COLO668 (cell line): ENCODE data around the gene SPATA1.
"Not testable (repeated sequence)": the region's sequence is repeated elsewhere in the genome, so short reads cannot be mapped to it uniquely, and the experiment has no call there.

ENCODE experiments used
- DNase-seq: peaks from one replicate; lab custom pipeline; 2025; ENCODE audit not compliant: unreplicated experiment; lab: John Stamatoyannopoulos, UW

Gene SPATA1

DNA sequence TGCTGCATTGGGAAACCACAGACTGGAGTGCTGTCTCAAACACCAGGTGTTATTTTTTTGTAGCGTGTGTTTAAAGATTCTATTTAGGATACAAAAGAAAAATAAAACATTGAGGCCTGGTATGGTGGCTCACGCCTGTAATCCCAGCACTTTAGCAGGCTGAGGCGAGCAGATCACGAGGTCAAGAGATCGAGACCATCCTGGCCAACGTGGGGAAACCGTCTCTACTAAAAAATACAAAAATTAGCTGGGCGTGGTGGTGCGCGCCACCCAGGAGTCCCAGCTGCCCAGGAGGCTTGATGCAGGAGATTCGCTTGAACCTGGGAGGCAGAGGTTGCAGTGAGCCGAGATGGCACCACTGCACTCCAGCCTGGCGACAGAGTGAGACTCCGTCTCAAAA, 1.7 kb downstream of the SPATA1 start:
- DNase-seq: not testable (repeated sequence)

GRCh38 chr1:84508510-84508909, 2.3 kb downstream of the SPATA1 start:
- DNase-seq: no peak

DNA sequence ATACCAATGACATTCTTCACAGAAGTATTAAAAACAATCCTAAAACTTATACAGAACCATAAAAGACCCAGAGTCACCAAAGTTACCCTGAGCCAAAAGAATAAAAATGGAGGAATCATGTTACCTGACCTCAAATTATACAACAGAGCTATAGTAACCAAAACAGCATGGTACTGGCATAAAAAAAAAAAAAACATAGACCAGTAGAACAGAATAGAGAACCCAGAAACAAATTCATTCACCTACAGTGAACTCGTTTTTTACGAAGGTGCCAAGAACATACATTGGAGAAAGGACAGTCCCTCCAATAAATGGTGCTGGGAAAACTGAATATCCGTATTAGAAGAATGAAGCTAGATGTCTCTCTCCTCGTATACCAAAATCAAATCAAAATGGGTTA, 2.8 kb downstream of the SPATA1 start:
- no peak for DNase-seq

DNA sequence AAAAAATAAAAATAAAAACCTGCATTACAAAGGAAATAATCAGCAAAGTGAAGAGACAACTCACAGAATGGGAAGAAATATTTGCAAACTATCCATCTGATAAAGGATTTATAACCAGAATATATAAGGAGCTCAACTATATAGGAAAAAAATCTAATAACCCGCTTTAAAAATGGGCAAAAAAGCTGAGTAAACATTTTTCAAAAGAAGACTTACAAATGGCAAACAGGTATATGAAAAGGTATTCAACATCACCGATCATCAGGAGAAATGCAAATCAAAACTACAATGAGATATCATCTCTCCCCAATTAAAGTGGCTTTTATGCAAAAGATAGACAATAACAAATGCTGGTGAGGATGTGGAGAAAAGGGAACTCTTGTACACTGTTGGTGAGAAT, 4.0 kb downstream of the SPATA1 start:
- DNase-seq: no peak

DNA sequence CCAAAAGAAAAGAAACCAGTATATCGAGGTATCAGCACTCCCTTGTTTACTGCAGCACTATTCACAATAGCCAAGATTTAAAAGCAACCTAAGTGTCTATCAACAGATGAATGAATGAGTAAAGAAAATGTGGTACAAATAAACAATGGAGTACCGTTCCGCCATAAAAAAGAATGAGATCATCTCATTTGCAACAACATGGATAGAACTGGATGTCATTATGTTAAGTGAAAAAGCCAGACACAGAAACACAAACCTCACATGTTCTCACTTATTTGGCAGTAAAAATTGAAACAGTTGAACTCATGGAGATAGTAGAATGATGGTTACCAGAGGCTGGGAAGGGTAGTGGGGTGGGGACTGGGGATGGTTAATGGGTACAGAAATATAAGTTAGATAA, 4.5 kb downstream of the SPATA1 start:
- no peak for DNase-seq

- no peak for DNase-seq
Observed at GRCh38 chr1:84524590-84524989, 18.4 kb downstream of the SPATA1 start.

DNA sequence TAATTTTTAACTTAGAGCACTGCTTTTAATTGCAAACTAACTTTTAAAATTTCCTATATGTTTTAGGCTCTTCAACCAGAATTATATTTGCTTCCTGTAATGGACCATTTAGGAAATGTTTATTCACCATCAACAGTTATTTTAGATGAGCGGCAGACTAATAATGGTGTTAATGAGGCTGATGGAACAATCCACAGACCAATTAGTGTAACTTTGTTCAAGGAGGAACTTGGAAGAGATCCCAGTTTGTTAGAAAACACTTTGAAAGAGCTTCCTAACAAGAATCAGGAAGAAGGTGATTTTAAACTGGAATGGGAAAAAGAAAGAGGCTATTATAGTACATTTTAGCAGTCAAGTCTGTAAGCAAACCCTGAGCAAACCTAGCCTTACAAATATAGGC, 19.6 kb downstream of the SPATA1 start:
- no peak for DNase-seq

- no peak for DNase-seq
Observed at GRCh38 chr1:84538599-84538998, 32.4 kb downstream of the SPATA1 start.

- DNase-seq: no peak
Observed at GRCh38 chr1:84539972-84540371, 33.8 kb downstream of the SPATA1 start.

GRCh38 chr1:84540759-84541158, 34.6 kb downstream of the SPATA1 start:
- no peak for DNase-seq

- DNase-seq: no peak
Observed at GRCh38 chr1:84541679-84542078, 35.5 kb downstream of the SPATA1 start.

GRCh38 chr1:84550826-84551225, 44.6 kb downstream of the SPATA1 start:
- DNase-seq: no peak

GRCh38 chr1:84569216-84569615, 63.0 kb downstream of the SPATA1 start:
- DNase-seq: no peak

- no peak for DNase-seq
Observed at GRCh38 chr1:84570436-84571149, 64.4 kb downstream of the SPATA1 start.

DNA sequence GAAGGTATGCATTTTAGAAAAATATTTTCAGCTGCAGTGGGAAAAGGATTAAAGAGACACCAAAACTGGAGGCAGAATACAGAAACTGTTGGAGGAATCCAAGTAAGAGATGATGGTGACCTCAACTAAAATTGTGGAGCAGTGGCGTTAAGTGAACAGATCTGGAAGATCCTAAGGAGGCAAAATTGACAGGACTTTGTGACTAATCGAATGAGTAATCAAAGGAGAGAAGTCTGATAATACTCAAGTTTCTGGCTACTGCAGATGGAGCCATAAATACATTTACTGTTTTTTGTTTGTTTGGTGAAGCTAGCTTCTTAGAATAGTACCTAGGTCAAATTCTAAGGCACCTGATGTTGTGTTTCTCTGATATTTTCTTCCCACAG, 65.0 kb downstream of the SPATA1 start:
- no peak for DNase-seq

GRCh38 chr1:84573481-84573966, 67.3 kb downstream of the SPATA1 start:
- no peak for DNase-seq

DNA sequence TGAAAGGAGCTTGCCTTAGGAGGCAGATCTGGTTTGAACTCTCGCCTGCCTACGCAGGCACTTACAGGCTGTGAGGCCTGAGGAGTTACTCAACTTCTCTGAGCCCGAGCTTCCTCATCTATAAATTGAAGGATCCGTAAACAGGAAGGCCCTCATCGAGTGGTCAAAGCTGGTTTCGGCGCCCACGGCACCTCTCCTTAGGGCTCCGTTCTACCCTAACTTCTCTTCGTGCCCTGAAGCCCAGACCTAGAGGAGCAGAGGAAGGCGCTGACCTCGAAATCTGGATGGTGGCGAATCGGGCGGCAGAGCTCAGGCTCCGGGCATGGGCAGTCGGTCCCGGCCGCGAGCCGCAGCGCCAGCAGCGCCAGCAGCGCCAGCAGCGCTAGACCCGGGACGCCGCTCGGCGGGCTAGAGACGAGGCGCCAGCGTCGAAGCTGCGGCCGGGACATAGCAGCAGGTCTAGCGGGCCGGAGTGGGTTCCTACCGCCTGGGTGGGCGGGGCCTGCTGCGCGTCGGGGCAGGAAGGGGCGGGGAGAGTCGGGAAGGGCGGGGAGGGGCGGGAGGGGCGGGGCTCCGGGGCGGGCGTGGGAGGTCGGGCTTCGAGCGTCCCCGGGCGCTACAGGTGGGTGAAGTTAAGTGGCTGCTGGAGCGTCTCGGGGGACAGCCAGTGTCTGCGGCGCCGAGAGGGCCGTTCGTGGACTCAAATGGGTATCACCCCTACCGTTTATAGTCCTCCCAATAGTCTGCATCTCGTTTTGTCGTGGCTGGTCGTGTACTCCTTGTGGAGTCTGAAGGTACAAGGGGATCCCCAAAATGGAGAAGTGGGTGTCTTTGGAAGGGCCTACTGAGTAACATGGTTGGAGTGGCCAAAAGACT, 68.0 kb downstream of the SPATA1 start, which contains the start of gene CTBS:
Gene CTBS, minus strand, starts transcription at position 474 of the 876 bp plus-strand sequence. Its CDS starts 25 bp downstream, at position 449.
- DNase-seq: peak; percentile 98

- DNase-seq: no peak
Observed at GRCh38 chr1:84574936-84575335, 68.8 kb downstream of the SPATA1 start.

GRCh38 chr1:84581648-84582047, 75.5 kb downstream of the SPATA1 start:
- DNase-seq: no peak

- DNase-seq: peak; percentile 30
Observed at GRCh38 chr1:84582802-84583587, 76.8 kb downstream of the SPATA1 start.

- DNase-seq: no peak
Observed at GRCh38 chr1:84583648-84584047, 77.5 kb downstream of the SPATA1 start.
